CD4-positive, alpha-beta T cell treated with Interleukin-17A for 4 hours (primary cell): ENCODE measurements around the gene DENND4C.
"Not testable (repeated sequence)": the region's sequence is repeated elsewhere in the genome, so short reads cannot be mapped to it uniquely, and the experiment has no call there.

Experiments
- DNase-seq: peaks from one replicate; pipeline ENCODE4 v3.0.0-alpha.2; 2020; ENCODE audit warnings: mixed read lengths

Gene DENND4C

GRCh38 chr9:19230355-19231125 is at the start of gene DENND4C:
Gene DENND4C, plus strand, starts transcription at chr9:19230693. Its CDS starts 45,482 bp downstream, at chr9:19276175.
- DNase-seq = peak; percentile 84

DNA sequence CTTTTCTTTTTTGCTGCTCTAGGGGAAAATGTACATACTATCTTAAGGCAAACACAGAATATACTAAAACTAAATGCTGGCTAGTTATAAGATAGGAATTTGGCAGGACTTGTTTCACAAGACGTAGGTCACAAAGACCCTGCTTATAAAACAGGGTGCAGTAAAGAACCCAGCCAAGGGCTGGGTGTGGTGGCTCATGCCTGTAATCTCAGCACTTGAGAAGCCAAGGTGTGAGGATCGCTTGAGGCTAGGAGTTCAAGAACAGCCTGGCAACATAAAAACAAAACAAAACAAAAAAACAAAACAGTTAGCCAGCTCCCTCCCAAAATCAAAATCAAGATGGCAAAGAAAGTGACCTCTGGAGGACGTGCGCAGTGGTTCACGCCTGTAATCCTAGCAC is 49.5 kb upstream of the DENND4C start:
- no peak for DNase-seq

DNA sequence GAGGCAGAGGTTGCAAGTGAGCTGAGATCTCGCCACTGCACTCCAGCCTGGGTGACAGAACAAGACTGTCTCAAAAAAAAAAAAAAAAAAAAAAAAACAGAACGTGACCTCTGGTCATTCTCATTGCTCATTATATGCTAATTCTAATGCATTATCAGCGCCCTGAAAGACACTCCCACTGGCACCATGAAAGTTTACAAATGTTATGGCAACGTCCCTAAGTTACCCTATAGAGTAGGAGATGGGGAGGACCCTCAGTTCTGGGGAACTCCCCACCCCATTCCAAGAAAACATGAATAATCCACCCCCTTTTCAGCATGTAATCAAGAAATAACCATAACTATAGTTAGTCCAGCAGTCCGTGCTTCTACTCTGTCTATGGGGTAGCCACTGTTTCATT is 48.9 kb upstream of the DENND4C start:
- no peak for DNase-seq

DNA sequence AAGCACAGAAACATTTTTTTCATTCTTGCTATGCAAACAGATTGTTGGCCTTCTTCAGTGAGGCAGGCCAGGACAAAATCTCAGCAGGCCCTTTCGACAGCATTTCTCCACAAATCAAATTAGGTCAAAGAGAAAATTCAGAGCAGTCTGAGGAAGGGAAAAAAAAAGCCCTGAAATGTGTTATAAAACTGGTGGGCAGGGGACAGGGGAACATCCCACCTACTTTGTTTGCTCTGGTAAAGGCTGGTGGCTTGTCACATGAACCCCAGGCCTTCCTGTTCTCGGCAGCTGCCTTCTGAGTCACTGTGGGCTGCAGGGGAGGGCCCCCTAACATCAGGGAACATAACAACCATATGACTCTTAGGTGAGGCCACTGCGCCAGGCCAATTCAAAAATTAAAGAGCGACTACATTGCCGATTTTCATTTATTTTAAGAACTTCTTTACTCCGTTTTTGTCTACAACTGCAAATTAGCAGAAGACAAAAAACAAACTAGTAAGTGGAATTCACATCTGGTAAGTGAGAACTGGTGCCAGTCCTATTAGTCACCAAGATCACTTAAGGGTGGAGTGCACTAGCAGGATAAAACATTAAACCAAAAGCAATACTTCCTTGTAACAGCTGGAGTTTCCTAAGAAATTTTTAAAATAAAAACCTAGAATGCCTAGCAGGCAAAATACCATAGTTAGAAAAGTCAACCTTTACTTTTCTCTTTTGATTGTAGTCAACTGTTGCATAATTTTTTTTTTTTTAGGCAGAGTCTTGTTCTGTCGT is 46.2 kb upstream of the DENND4C start:
- peak; percentile 83 for DNase-seq

DNA sequence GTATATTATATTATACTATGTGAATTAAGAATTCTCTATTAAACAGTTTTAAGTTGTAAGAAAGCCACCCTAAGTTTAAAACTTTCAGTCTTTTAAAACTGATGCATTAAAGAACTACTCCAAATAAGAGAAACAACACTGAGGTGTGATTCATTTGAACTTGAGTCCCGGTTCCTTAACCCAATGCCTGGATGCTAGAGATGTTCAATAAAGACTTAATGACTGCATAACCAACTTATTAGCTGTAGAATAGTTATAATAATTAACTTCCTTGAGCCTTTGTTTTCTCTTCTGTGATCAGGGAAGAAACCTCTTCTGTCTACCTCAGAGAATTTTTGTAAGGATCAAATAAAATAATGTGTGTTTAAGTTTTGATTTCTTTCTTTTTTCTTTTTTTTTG is 45.3 kb upstream of the DENND4C start:
- DNase-seq = no peak

DNA sequence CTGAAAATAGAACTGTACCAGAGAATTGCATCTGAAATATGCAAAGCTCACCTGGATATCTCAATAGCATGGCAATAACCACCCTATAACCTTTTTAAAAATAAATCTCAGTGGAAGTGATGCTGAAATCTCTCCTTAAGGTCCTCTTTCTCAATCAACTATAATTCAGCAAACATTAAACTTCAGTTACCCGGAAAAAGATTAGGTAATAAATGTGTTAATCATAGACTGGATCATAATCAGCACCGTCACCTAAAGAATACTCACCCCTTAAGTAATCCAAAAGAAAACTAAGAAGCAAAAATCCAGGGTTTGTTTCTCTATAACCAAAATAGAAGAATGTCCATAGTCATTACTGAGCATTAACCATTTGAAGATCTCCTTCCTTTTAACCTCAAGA is 44.3 kb upstream of the DENND4C start:
- DNase-seq = no peak

DNA sequence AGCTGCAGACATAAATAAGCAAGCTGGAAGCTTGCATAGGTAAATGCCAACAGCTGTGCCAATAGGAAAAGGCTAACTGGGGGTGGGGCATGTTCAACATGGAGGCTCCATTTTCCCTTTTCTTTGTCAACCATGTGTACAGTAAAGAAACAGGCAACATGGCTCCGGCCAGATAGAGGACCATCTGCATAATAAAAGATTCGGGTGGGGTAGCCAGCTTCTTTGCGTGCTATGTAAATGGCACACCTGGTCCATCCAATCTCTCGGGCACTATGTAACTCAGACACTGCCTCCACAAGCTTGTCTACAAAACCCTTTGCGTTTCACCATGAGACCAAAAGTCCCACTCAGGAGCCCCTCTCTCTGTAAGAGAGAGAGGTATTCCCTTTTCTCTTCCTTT is 41.7 kb upstream of the DENND4C start:
- no peak for DNase-seq

- no peak for DNase-seq
Observed at GRCh38 chr9:19192202-19193028, 38.1 kb upstream of the DENND4C start.

DNA sequence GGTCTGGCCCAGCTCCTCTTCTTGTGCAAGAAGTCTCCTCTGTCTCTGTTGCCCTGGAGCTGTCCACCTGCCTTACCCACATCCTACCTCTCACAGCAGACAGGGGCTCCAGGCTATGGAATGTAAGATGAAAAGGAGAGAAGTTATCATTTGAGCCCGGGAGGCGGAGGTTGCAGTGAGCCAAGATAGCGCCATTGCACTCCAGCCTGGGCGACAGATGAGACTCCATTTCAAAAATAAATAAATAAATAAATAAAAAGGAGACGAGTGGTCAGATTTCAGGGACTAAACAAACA is 37.5 kb upstream of the DENND4C start:
- no peak for DNase-seq

- DNase-seq = not testable (repeated sequence)
Observed at GRCh38 chr9:19193358-19193973, 37.0 kb upstream of the DENND4C start.

DNA sequence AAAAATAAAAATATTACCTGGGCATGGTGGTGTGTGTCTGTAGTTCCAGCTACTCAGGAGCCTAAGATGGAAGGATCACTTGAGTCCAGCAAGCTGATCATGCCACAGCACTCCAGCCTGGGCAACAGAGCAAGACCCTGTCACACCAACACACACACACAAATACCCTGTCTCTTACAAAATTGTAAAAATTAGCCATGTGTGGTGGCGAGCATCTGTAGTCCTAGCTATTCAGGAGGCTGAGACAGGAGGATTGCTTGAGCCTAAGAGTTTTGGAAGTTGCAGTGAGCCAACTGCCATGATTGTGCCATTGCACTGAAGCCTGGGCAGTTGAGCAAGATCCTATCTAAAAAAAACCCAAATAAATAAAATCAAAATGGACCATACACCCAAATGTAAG is 32.1 kb upstream of the DENND4C start:
- no peak for DNase-seq

DNA sequence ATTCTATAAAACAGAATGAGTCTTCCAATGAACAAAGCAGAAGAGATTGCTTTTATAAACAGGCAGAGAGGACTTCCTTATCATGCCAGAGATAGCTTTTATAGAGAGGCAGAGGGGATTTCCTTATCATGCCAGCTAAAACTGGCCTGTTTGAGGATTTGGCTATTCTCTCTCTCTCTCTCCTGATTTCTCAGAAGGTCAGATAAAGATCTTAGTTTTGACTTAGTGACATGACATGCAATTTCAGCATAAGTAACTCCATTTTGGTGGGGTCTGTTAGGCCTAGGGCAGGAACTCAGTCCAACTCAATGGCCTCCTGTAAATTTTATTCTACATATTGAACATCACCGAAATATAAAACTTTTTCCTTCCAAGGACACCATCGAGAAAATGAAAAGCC is 31.5 kb upstream of the DENND4C start:
- no peak for DNase-seq

GRCh38 chr9:19200229-19200628 is 30.3 kb upstream of the DENND4C start:
- no peak for DNase-seq

DNA sequence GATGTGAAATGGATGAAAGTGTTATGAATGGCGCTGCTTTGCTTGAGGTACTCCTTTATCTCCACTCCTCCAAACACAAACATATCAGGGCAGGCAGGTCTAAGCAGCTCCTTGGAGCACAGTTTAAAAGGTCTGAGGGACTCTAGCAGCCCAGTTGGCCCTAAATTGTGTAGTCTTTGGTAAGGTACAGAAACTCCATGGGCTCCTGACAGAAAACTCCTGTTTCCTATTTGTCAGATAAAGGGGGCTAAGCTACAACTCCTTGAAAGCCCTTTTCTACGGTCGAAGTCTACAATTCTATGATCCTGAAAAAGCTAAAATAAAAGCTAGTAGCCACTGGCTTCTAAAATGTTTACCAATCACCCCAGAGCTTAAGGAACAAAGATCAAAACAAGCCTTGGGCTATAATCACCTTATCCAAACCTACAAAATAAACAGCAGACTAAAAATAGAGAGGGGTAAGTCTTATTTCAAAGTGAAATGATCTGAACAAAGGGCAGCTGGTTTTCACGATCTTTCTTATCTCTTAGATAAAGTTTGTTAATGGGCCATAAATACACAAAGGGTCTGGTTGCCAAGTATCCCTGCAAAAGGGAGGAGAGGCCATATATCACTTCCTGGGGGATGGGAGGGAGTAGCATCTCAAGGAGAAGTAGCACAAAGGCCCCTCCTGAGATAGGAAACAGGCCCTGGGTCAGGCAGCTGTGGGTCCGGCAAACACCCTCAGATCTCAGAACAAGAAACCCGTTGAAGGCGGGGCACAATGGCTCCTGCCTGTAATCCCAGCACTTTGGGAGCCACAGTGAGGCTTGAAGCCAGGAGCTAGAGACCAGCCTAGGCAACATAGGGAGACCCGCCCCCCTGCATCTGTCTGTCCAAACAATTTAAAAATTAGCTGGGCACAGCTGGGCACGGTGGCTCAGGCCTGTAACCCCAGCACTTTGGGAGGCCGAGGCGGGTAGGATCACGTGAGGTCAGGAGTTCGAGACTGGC is 28.3 kb upstream of the DENND4C start:
- no peak for DNase-seq

- no peak for DNase-seq
Observed at GRCh38 chr9:19203058-19203457, 27.4 kb upstream of the DENND4C start.

- DNase-seq = no peak
Observed at GRCh38 chr9:19208653-19209052, 21.8 kb upstream of the DENND4C start.

DNA sequence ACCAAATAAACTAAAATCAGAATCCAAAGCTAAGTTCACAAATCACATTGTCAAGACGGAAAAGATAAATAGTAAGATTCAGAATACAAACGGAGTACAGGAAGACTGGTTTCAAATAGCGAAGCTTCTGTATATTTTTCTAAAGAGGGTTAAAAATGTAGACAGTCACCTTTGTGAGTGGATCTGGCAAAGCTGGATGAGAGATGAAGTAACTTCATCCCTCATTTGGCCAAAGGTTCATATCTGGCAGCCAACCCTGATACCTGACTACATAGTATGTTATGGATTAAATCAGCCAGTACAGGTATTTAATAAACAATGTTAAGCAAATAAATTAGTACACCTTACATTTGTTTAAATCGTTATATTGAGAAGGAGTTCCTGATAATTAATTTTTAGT is 21.3 kb upstream of the DENND4C start:
- DNase-seq = no peak

- DNase-seq = no peak
Observed at GRCh38 chr9:19213823-19214222, 16.7 kb upstream of the DENND4C start.

- DNase-seq = no peak
Observed at GRCh38 chr9:19216466-19216865, 14.0 kb upstream of the DENND4C start.

GRCh38 chr9:19221326-19221725 is 9.2 kb upstream of the DENND4C start:
- no peak for DNase-seq

GRCh38 chr9:19223724-19224123 is 6.8 kb upstream of the DENND4C start:
- no peak for DNase-seq

DNA sequence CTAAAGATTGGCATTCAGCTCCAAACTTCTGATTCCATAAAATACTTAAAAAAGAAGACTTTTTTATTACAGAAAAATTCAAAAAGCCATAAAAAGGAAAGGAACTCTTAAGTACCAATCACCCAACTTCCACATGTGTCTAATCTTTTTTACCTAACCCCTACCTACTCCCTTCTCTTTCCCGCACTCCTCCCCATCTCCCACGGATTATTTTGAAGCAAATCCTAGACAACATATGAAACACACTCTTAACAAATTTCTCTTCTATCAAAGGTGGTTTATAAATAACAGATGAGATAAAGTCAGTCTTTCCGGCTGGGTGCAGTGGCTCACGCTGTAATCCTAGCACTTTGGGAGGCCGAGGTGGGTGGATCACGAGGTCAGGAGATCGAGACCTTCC is 5.9 kb upstream of the DENND4C start:
- no peak for DNase-seq
